Epithelial cell of esophagus (primary cell): Measurements from ENCODE around the gene FBXW8.

Experiments used
- DNase-seq: peaks from one replicate; pipeline ENCODE4 v3.0.0; 2010; ENCODE audit warnings: low read depth
- H3K4me3 ChIP-seq: 2 replicates; pipeline ENCODE4 v1.5.1; 2011; ENCODE audit warnings: mild to moderate bottlenecking, low read length, control low read depth
- CTCF ChIP-seq: IDR thresholded peaks from 2 replicates; pipeline ENCODE4 v1.5.1; 2011; ENCODE audit warnings: low read depth, mild to moderate bottlenecking, low read length, control low read depth, inconsistent platforms; ENCODE audit not compliant: insufficient read depth; ENCODE audit errors: missing control alignments

Gene FBXW8

GRCh38 chr12:116969615-116970585 lies 59.1 kb downstream of the FBXW8 start:
- no peak for DNase-seq
- H3K4me3 ChIP-seq: no peak overlapping the region

DNA sequence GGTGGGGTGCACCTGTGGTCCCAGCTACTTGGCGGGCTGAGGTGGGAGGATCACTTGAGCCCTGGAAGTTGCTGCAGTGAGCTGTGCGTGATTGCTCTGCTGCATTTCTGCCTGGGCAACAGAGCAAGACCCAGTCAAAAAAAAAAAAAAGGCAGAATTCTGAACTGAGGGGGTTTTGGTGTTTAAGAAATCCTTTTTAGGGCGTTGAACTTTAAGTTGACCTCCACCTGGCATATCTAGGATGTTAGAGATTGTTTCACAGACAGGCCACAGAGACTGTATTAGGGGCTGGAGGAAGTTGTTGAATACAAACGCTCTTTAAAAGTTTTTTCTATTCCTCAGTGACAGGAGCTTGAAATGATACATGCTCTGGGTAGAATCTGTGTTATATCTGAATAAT lies 60.5 kb downstream of the FBXW8 start:
- TF ChIP-seq CTCF: no peak
- DNase-seq: no peak
- no peak overlapping the region for H3K4me3 ChIP-seq

More at GRCh38 chr12:116969615-116970585, 59.1 kb downstream of the FBXW8 start:
- TF ChIP-seq CTCF: no peak

GRCh38 chr12:116975779-116976393 lies 65.1 kb downstream of the FBXW8 start:
- DNase-seq: no peak
- H3K4me3 ChIP-seq: no peak overlapping the region
- no peak for TF ChIP-seq CTCF

GRCh38 chr12:116977465-116978380 lies 67.0 kb downstream of the FBXW8 start:
- H3K4me3 ChIP-seq: no peak overlapping the region
- no peak for TF ChIP-seq CTCF
- no peak for DNase-seq

DNA sequence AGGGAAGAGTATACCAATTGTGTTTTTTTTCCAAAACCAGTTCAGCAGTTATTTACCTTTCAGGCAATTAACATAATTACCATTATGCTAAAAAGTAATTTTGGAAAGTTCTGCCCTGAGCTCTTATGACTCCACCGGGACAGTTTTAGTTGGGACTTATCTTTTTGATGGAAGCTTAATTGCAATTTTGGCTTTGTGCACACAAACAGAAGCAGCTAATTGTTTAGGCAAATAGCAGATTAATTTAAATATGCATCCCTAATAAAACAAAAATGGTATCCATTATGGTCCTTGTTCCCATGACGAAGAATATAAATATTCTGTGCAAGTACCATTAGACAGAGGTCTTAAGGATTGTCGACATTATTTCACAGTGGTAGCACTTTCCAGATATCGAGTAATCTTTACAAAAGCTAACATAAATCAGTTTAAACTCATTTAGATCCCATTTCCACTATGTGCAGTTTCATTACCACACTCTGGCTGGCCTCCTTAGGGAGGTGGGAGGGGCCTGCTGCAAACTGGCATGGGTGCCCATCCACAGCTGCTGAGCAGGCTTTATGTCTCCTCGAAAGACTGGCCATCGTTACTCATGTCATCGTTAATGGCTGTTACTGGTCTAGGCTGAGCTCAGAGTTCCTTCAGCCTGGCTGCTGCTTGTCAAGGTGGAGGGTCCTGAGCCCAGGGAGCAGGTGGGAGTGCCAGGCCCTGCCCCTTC lies 68.2 kb downstream of the FBXW8 start:
- H3K4me3 ChIP-seq: no peak overlapping the region
- no peak for TF ChIP-seq CTCF
- no peak for DNase-seq

- H3K4me3 ChIP-seq: no peak overlapping the region
- no peak for DNase-seq
- TF ChIP-seq CTCF: no peak
These were observed 69.3 kb downstream of the FBXW8 start for GRCh38 chr12:116980083-116980482.
